ENCODE data around the gene OTUB1.
A peak's percentile ranks its signal among the peaks of the same experiment; 100 is the strongest.
"Not testable (repeated sequence)": the region's sequence is repeated elsewhere in the genome, so short reads cannot be mapped to it uniquely, and the experiment has no call there.

OTUB1 gene

GRCh38 chr11:63961608-63962412, 24.4 kb upstream of the OTUB1 start:
- H3K9ac ChIP-seq (ENCODE audit: low read depth, low read length, poor library complexity, severe bottlenecking) = peak overlapping the region; percentile 33
- no peak for TF ChIP-seq CTCF (conservative IDR thresholded peaks at IDR 0.05; ENCODE audit: low read length)
- TF ChIP-seq EZH2phosphoT487 (IDR thresholded peaks at IDR 0.05; ENCODE audit: borderline replicate concordance) = no peak
- H3K9me3 ChIP-seq (ENCODE audit: insufficient read depth, low read depth, low read length) = no peaks in the 10 kb centered on the region
- H3K36me3 ChIP-seq (ENCODE audit: insufficient read depth, low read length) = no peaks in the 10 kb centered on the region
- H3K79me2 ChIP-seq (ENCODE audit: insufficient read depth, low read length) = no peaks in the 10 kb centered on the region
- no peaks in the 10 kb centered on the region for H3F3A ChIP-seq (ENCODE audit: low read depth)
- no peaks in the 10 kb centered on the region for H3K27me3 ChIP-seq (ENCODE audit: insufficient read depth, low read length, poor library complexity, severe bottlenecking)
- H3K4me2 ChIP-seq (ENCODE audit: low read depth, low read length, poor library complexity, severe bottlenecking) = peak overlapping the region; percentile 61
- no peak overlapping the region for H2AFZ ChIP-seq (ENCODE audit: low read length)
- no peaks in the 10 kb centered on the region for H3K9me2 ChIP-seq (replicated peaks; ENCODE audit: low read depth, low read length)
- no peaks in the 10 kb centered on the region for H4K20me1 ChIP-seq (ENCODE audit: insufficient read depth, low read length, poor library complexity, severe bottlenecking)
- H3K4me1 ChIP-seq (ENCODE audit: insufficient read depth, low read length, poor library complexity, severe bottlenecking) = peaks cover 31% of the 10 kb centered on the region
- peak overlapping the region; percentile 38 for H3K4me3 ChIP-seq (ENCODE audit: low read length, poor library complexity, severe bottlenecking)

GRCh38 chr11:63963895-63964294, 22.3 kb upstream of the OTUB1 start:
- not testable (repeated sequence) for H3K36me3 ChIP-seq (ENCODE audit: insufficient read depth, low read length); H2AFZ ChIP-seq (ENCODE audit: low read length); H3K9me3 ChIP-seq (ENCODE audit: insufficient read depth, low read depth, low read length); H3K4me3 ChIP-seq (ENCODE audit: low read length, poor library complexity, severe bottlenecking); H3K79me2 ChIP-seq (ENCODE audit: insufficient read depth, low read length); H3F3A ChIP-seq (ENCODE audit: low read depth); H3K27me3 ChIP-seq (ENCODE audit: insufficient read depth, low read length, poor library complexity, severe bottlenecking); H3K4me2 ChIP-seq (ENCODE audit: low read depth, low read length, poor library complexity, severe bottlenecking); H3K9me2 ChIP-seq (replicated peaks; ENCODE audit: low read depth, low read length); H3K9ac ChIP-seq (ENCODE audit: low read depth, low read length, poor library complexity, severe bottlenecking); H4K20me1 ChIP-seq (ENCODE audit: insufficient read depth, low read length, poor library complexity, severe bottlenecking)
- H3K4me1 ChIP-seq (ENCODE audit: insufficient read depth, low read length, poor library complexity, severe bottlenecking) = peaks cover 25% of the 10 kb centered on the region

- Histone ChIP-seq H4K20me1 (ENCODE audit: insufficient read depth, low read length, poor library complexity, severe bottlenecking) (no peaks in the 10 kb centered on the region), H3K4me1 (ENCODE audit: insufficient read depth, low read length, poor library complexity, severe bottlenecking) (peaks cover 9% of the 10 kb centered on the region), H3K4me3 (ENCODE audit: low read length, poor library complexity, severe bottlenecking) (no peak overlapping the region), H3K9me3 (ENCODE audit: insufficient read depth, low read depth, low read length) (no peaks in the 10 kb centered on the region), H3K9me2 (replicated peaks; ENCODE audit: low read depth, low read length) (no peaks in the 10 kb centered on the region), H2AFZ (ENCODE audit: low read length) (no peak overlapping the region), H3K4me2 (ENCODE audit: low read depth, low read length, poor library complexity, severe bottlenecking) (no peak overlapping the region), H3K9ac (ENCODE audit: low read depth, low read length, poor library complexity, severe bottlenecking) (no peak overlapping the region), H3K36me3 (ENCODE audit: insufficient read depth, low read length) (no peaks in the 10 kb centered on the region), H3K79me2 (ENCODE audit: insufficient read depth, low read length) (no peaks in the 10 kb centered on the region), H3K27me3 (ENCODE audit: insufficient read depth, low read length, poor library complexity, severe bottlenecking) (no peaks in the 10 kb centered on the region), H3F3A (ENCODE audit: low read depth) (no peaks in the 10 kb centered on the region)
- no peak for TF ChIP-seq CTCF (conservative IDR thresholded peaks at IDR 0.05; ENCODE audit: low read length)
- no peak for TF ChIP-seq EZH2phosphoT487 (IDR thresholded peaks at IDR 0.05; ENCODE audit: borderline replicate concordance)
Measured at GRCh38 chr11:63966444-63966843, 19.8 kb upstream of the OTUB1 start.

GRCh38 chr11:63969461-63969860, 16.8 kb upstream of the OTUB1 start:
- TF ChIP-seq CTCF (conservative IDR thresholded peaks at IDR 0.05; ENCODE audit: low read length) (no peak), EZH2phosphoT487 (IDR thresholded peaks at IDR 0.05; ENCODE audit: borderline replicate concordance) (no peak)

More at GRCh38 chr11:63969461-63969860, 16.8 kb upstream of the OTUB1 start:
- no peaks in the 10 kb centered on the region for H3F3A ChIP-seq (ENCODE audit: low read depth)
- no peak overlapping the region for H2AFZ ChIP-seq (ENCODE audit: low read length)
- H3K4me1 ChIP-seq (ENCODE audit: insufficient read depth, low read length, poor library complexity, severe bottlenecking) = no peaks in the 10 kb centered on the region
- no peak overlapping the region for H3K4me3 ChIP-seq (ENCODE audit: low read length, poor library complexity, severe bottlenecking)
- no peaks in the 10 kb centered on the region for H3K27me3 ChIP-seq (ENCODE audit: insufficient read depth, low read length, poor library complexity, severe bottlenecking)
- peaks cover under 1% of the 10 kb centered on the region; the same call in 1 of the 2 replicates for H3K79me2 ChIP-seq (ENCODE audit: insufficient read depth, low read length)
- H3K9me2 ChIP-seq (replicated peaks; ENCODE audit: low read depth, low read length) = no peaks in the 10 kb centered on the region
- no peaks in the 10 kb centered on the region for H4K20me1 ChIP-seq (ENCODE audit: insufficient read depth, low read length, poor library complexity, severe bottlenecking)
- no peak overlapping the region for H3K4me2 ChIP-seq (ENCODE audit: low read depth, low read length, poor library complexity, severe bottlenecking)
- no peak overlapping the region for H3K9ac ChIP-seq (ENCODE audit: low read depth, low read length, poor library complexity, severe bottlenecking)
- H3K9me3 ChIP-seq (ENCODE audit: insufficient read depth, low read depth, low read length) = no peaks in the 10 kb centered on the region
- no peaks in the 10 kb centered on the region for H3K36me3 ChIP-seq (ENCODE audit: insufficient read depth, low read length)
